Central memory CD4-positive, alpha-beta T cell (primary cell): ENCODE data around the gene XNDC1N.
A peak's percentile ranks its signal among the peaks of the same experiment; 100 is the strongest.
"Not testable (repeated sequence)": the region's sequence is repeated elsewhere in the genome, so short reads cannot be mapped to it uniquely, and the experiment has no call there.

Experiments
- DNase-seq: peaks from one replicate; pipeline ENCODE4 v3.0.0; 2022

Gene XNDC1N

DNA sequence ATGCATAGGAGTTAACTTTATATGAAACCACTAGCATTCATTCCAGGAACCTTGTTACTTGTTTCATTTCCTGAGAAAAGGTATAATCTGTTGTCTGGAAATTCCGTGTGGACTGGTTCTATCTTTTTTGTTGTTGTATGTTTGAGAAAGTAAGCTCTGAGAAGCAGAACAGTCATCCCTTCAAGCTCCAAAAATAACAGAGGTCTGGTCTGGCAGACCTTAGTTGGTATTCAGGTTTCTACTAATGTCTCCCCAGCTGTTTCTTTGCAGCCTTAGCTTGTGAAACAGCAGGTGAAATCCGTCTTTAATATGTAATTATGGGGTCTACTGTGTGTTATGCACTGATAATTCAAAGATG, 2.8 kb upstream of the XNDC1N start:
- DNase-seq = no peak

DNA sequence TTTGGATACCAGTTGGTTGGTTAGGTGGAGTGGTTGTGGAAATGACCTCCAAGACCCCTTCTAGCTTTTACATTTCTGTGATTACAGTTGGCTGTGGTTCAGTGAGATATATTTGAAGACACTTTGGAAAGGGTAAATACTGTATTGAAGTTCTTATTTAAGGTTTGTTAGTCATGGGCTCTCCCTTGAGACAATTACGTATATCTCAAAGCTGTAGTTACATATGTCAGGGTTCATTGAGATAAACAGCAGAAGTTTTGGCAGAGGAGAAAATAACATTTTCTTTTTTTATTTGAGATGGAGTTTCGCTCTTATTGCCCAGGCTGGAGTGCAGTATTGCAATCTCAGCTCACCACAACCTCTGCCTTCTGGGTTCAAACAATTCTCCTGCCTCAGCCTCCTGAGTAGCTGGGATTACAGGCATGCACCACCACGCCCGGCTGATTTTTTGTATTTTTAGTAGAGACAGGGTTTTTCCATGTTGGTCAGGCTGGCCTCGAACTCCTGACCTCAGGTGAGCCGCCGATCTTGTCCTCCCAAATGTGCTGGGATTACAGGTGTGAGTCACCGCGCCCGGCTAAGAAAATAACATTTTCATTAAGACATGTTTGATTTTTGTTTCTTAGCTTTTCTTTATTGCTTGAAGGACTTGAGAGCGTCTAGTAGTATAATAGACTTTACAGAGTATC, 2.3 kb upstream of the XNDC1N start:
- no peak for DNase-seq

DNA sequence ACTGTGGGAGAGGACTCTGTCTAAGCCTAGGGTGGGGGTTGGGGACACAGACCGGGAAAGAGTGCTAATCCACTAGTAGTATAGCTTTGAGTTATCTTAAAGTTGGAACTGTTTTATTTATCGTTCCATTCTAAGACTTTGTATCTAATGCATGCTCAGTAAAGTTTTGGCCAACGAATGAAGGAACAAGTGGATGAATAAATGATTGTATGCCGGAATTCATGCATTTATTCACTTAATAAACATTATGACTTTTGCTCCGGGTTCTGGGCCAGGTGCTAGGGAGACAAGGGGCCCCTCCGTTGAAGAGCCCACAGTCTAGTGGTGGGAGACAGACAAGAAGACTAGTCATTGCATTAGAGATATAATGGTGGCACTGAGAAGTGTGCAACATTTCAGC, 1.1 kb upstream of the XNDC1N start:
- DNase-seq = no peak

DNA sequence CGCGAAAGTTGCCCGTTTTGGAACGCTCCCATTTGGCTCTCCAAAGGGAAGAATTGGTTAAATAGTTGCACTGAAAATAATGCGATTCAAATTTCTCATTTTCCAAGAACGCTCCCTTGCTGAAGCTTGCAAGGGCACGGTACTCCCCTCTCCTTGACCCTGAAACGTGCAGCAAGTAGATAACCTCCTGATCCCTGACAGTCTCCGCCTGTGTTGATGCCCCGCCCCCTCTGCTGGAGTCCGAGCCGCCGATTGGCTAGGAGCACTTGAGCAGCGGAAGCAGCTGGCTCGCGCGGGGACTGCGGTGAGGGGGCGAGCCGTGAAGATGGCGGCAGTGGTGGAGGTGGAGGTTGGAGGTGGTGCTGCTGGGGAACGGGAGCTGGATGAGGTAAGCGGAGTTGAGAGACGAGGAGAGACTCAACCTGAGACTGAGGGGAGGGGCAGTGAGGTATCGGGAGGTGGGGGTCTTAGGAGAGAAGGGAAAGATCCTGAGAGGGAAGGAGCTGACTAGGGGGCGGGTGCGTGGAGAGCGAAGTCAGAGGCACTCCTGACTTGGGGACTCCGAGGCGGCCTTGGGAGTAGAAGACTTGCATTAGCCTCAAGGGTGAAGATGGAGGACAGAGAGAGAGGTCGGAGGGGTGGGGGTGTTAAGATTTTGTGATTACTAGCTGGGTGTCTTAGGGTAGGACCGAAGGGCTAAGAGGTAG, 496 bp upstream of the XNDC1N start, which contains the start of gene RNF121:
RNF121 (plus strand) TSS at position 310 of the 707 bp plus-strand sequence; CDS start at position 326, 16 bp downstream.
- DNase-seq = peak; percentile 95

DNA sequence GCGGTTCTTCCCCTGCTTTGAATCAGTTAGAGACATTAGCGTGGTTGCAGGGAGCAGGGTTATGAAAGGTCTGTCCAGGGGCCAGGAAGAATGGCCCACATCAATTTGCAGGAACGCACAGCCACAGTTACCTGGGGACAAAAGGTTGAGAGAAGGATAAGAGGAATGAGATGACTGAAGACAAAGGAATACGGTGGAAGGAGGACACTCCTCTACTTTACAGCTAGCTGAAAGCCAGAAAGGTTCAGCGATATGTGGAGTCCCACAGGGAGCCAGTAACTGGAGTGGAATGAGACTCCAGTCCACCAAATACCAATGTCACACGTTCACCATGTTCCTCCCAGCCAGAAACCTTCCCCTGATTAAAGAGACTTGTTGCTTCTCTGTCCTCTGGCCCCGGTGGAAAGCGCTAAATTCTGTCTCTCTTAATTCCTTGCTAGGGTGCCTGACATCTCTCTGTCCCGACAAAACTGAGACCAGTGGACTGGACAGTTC, 10.7 kb downstream of the XNDC1N start:
- DNase-seq = no peak

DNA sequence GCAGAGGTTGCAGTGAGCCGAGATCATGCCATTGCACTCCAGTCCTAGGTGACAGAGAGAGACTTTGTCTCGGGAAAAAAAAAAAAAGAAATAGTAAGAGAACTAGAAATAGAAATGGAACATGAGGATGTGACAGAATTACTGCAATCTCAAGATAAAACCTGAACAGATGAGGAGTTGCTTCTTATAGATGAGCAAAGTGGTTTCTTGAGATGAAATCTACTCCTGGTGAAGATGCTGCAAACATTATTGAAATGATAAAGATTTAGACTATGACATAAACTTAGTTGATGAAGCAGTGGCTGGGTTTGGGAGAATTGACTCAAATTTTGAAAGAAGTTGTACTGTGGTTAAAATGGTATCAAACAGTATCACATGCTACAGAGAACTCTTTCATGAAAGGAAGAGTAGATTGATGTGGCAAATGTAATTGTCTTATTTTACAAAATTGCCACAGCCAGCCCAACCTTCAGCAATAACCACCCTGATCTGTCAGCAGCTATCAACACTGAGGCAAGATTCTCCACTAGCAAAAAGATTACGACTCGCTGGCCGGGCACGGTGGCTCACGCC, 13.7 kb downstream of the XNDC1N start:
- DNase-seq = no peak

DNA sequence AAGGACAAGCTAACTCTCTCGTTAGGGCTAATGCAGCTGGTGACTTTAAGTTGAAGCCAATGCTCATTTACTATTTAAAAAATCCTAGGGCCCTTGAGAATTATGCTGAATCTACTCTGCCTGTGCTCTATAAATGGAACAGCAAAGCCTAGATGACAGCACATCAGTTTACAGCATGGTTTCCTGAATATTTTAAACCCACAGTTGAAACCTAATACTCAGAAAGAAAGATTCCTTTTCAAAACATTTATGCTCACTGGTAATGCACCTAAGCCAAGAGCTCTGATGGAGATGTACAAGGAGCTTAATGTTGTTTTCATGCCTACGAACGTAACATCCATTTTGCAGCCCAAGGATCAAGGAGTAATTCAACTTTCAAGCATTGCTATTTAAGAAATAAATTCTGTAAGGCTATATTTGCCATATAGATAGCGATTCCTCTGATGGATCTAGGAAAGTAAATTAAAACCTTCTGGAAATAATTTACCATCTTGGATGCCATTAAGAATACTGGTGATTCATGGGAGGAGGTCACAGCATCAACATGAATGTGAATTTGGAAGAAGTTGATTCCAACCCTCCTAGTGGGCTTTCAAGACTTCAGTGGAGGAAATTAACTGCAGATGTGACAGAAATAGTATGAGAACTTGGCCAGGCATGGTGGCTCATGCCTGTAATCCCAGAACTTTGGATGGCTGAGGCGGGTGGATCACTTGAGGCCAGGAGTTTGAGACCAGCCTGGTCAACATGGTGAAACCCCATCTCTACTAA, 14.5 kb downstream of the XNDC1N start:
- no peak for DNase-seq

DNA sequence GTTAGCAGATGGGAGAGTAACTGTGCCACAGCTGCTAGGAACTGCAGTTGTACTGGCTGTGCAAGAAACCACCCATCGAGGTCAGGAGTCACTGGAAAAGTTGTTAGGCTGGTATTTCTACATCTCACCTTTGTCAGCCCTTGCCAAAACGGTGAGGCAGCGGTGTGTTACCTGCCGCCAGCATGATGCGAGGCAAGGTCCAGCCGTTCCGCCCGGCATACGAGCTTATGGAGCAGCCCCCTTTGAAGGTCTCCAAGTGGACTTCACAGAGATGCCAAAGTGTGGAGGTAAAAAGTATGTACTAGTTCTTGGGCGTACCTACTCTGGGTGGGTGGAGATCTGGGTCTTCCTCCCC, 16.4 kb downstream of the XNDC1N start:
- not testable (repeated sequence) for DNase-seq

DNA sequence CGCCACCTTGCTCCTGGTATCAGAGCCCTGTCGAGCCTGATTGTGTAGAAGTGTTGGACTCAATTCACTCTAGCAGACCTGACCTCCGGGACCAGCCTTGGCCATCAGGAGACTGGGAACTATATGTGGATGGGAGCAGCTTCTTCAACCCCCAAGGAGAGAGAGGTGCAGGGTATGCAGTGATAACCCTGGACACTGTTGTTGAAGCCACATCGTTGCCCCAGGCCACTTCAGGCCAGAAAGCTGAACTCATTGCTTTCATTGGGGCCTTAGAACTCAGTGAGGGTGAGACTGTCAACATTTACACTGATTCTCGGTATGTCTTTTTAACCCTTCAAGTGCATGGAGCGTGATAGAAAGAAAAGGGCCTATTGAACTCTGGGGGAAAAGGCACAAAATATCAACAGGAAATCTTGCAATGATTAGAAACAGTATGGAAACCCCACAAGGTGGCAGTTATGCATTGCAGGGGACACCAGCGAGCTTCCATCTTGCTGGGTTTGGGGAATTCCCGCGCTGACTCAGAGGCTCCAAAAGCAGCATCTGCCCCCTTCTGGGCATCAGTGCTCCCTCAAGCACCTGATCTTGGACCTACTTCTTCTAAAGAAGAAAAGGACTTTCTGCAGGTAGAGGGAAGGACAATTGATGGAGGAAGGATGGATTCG, 16.9 kb downstream of the XNDC1N start:
- not testable (repeated sequence) for DNase-seq

DNA sequence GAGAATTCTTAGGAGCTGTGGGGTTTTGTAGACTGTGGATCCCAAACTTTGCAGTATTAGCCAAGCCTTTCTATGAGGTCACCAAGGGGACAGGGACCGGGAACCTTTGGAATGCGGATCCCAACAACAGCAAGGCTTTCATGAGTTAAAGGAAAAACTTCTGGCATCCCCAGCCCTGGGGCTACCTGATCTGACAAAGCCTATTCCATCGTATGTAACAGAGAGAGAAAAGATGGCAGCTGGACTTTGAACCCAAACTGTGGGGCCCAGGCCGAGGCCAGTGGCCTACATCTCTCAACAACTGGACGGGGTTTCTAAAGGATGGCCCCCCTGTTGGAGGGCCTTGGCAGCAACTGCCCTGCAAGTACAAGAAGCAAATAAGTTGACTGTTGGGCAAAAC, 17.6 kb downstream of the XNDC1N start:
- DNase-seq = not testable (repeated sequence)

DNA sequence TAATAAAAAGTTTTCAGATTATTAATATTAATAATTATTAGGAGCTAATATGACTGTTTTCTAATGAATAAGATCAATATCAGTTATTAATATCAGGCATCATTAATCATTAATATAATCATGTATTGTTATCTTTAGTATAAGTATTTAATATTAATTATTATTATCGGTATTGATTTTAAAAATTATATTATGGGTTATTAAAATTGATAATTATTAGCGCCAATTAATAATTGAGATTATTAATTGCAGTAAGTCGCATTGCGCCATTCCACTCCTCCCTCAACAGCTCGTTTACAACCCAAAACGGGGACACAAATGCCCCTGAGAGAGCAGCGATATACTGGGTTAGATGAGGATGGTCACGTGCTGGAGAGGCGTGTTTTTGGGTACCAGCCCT, 20.2 kb downstream of the XNDC1N start:
- no peak for DNase-seq

DNA sequence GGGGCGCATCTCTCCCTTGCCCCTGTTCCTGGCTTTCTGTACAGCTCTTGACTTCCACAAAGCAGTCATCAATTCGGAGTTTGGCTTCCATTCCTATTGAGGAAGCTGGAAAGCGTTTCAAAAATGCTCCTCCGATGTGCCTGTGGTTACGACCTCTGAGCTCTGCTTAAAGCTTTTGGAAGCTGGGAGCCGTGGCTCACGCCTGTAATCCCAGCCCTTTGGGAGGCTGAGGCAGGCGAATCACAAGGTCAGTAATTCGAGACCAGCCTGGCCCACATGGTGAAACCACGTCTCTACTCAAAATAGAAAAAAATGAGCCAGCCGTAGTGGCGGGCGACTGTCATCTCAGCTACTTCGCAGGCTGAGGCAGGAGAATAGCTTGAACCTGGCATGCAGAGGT, 27.3 kb downstream of the XNDC1N start:
- DNase-seq = not testable (repeated sequence)

DNA sequence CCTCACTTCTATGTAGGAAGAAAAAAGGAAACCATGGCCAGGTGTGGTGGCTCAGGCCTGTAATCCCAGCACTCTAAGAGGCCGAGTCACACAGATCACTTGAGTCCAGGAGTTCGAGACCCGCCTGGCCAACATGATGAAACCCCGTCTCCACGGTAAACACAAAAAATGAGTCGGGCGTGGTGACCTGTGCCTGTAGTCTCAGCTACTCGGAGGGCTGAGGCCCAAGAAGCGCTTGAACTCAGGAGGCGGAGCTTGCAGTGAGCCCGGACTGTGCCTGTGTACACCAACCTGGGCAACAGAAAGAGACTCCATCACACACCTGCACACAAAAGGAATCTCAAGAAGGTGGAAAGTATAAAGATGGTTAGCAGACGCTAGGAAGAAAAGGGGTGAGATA, 32.4 kb downstream of the XNDC1N start:
- DNase-seq = no peak

DNA sequence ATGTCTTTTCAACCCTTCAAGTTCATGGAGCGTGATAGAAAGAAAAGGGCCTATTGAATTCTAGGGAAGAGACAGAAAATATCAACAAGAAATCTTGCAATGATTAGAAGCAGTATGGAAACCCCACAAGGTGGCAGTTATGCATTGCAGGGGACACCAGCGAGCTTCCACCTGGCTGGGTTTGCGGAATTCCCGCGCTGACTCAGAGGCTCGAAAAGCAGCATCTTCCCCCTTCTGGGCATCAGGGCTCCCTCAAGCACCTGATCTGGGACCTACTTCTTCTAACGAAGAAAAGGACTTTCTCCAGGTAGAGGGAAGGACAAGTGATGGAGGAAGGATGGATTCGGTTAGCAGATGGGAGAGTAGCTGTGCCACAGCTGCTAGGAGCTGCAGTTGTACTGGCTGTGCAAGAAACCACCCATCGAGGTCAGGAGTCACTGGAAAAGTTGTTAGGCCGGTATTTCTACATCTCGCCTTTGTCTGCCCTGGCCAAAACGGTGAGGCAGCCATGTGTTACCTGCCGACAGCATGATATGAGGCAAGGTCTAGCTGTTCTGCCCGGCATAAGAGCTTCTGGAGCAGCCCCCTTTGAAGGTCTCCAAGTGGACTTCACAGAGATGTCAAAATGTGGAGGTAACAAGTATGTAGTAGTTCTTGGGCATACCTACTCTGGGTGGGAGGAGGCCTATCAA, 39.1 kb downstream of the XNDC1N start:
- not testable (repeated sequence) for DNase-seq

DNA sequence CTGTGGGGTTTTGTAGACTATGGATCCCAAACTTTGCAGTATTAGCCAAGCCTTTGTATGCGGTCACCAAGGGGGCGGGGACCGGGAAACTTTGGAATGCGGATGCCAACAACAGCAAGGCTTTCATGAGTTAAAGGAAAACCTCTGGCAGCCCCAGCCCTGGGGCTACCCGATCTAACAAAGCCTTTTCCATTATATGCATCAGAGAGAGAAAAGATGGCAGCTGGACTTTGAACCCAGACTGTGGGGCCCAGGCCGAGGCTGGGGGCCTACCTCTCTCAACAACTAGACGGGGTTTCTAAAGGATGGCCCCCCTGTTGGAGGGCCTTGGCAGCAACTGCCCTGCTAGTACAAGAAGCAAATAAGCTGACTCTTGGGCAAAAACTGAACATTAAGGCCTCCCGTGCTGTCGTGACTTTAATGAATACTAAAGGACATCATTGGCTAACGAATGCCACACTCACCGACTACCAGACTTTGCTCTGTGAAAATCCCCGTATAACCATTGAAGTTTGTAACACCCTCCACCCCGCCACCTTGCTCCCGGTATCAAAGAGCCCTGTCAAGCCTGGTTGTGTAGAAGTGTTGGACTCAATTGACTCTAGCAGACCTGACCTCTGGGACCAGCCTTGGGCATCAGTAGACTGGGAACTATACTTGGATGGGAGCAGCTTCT, 39.9 kb downstream of the XNDC1N start:
- not testable (repeated sequence) for DNase-seq

DNA sequence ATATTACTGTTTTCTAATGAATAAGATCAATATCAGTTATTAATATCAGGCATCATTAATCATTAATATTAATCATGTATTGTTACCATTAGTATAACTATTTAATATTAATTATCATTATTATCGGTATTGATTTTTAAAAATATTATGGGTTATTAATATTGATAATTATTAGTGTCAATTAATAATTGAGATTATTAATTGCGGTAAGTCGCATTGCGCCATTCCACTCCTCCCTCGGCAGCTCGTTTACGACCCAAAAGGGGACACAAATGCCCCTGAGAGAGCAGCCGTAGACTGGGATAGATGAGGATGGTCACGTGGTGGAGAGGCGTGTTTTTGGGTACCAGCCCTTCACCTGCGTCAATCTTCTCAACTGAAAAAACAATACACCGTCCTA, 42.6 kb downstream of the XNDC1N start:
- not testable (repeated sequence) for DNase-seq
